ENCODE results near the gene FGD2. TPM values are rescaled to one million over a fixed set of nuclear protein-coding genes. Genes with fewer than 3 reads are reported as not detected.
A peak's percentile ranks its signal among the peaks of the same experiment; 100 is the strongest.

Gene FGD2
- total and polyA plus RNA-seq, 10 donors = 63.4 to 426 (median 270) TPM

GRCh38 chr6:36961441-36962435 is 43.7 kb upstream of the FGD2 start:
- TF ChIP-seq POLR2AphosphoS5 (IDR thresholded peaks at IDR 0.05) (no peak), POLR2A (IDR thresholded peaks at IDR 0.05) (no peak)
- TF ChIP-seq, protein P1, sequence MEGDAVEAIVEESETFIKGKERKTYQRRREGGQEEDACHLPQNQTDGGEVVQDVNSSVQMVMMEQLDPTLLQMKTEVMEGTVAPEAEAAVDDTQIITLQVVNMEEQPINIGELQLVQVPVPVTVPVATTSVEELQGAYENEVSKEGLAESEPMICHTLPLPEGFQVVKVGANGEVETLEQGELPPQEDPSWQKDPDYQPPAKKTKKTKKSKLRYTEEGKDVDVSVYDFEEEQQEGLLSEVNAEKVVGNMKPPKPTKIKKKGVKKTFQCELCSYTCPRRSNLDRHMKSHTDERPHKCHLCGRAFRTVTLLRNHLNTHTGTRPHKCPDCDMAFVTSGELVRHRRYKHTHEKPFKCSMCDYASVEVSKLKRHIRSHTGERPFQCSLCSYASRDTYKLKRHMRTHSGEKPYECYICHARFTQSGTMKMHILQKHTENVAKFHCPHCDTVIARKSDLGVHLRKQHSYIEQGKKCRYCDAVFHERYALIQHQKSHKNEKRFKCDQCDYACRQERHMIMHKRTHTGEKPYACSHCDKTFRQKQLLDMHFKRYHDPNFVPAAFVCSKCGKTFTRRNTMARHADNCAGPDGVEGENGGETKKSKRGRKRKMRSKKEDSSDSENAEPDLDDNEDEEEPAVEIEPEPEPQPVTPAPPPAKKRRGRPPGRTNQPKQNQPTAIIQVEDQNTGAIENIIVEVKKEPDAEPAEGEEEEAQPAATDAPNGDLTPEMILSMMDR (IDR thresholded peaks at IDR 0.05 in 8 of 11, conservative IDR thresholded peaks at IDR 0.05 in 3 of 11) = no peak
- Histone ChIP-seq H3K4me3 (no peak overlapping the region), H3K4me1 (peaks cover 0 to 34% (median 25%) of the 10 kb centered on the region in 6 donors), H3K27me3 (replicated peaks in 1 of 7) (peaks cover 0 to 11% (median 0%) of the 10 kb centered on the region in 7 donors), H3K27ac (no peak overlapping the region), H3K9me3 (no peaks in the 10 kb centered on the region), H3K36me3 (peaks cover 0 to 6% (median 2%) of the 10 kb centered on the region in 6 donors)
- intact Hi-C loops (cut with DNase I; ENCODE audit: low total_unique reads) = loop anchor here (10.0 kb wide), 1 partner anchor 57 kb away; no protein-coding TSS in a partner anchor
- 47 to 62% (median 52%) methylated on average over 36 to 40 of the region's 40 CpGs for WGBS, 5 donors
- DNase-seq = peak; percentile 66

- Histone ChIP-seq H3K4me1 (peaks cover 0 to 34% (median 25%) of the 10 kb centered on the region in 6 donors), H3K36me3 (peaks cover 0 to 18% (median 13%) of the 10 kb centered on the region in 6 donors), H3K27ac (peak overlapping the region in 4 of 8 donors; percentile 2 to 58 (median 30)), H3K9me3 (no peaks in the 10 kb centered on the region), H3K4me3 (peak overlapping the region in 1 of 8 donors; percentile 3), H3K27me3 (replicated peaks in 1 of 7) (peaks cover 0 to 11% (median 0%) of the 10 kb centered on the region in 7 donors)
- DNase-seq = peak; percentile 90
- TF ChIP-seq, protein P1 (IDR thresholded peaks at IDR 0.05 in 8 of 11, conservative IDR thresholded peaks at IDR 0.05 in 3 of 11) = no peak
- no peak for TF ChIP-seq POLR2AphosphoS5 (IDR thresholded peaks at IDR 0.05)
- no peak for TF ChIP-seq POLR2A (IDR thresholded peaks at IDR 0.05)
- intact Hi-C loops (cut with DNase I; ENCODE audit: low total_unique reads) = loop anchor here (10.0 kb wide), 1 partner anchor 58 kb away; no protein-coding TSS in a partner anchor
- WGBS, 5 donors = 15 to 28% (median 27%) methylated on average over 11 to 12 of the region's 12 CpGs
Measured at GRCh38 chr6:36962874-36963273, 42.6 kb upstream of the FGD2 start.

GRCh38 chr6:36963451-36964290 is 41.8 kb upstream of the FGD2 start:
- Histone ChIP-seq H3K4me3 (peak overlapping the region in 1 of 8 donors; percentile 3), H3K36me3 (peaks cover 0 to 26% (median 21%) of the 10 kb centered on the region in 6 donors), H3K27ac (peak overlapping the region in 4 of 8 donors; percentile 2 to 58 (median 30)), H3K4me1 (peaks cover 0 to 34% (median 25%) of the 10 kb centered on the region in 6 donors), H3K9me3 (no peaks in the 10 kb centered on the region), H3K27me3 (replicated peaks in 1 of 7) (peaks cover 0 to 11% (median 0%) of the 10 kb centered on the region in 7 donors)
- TF ChIP-seq POLR2A (IDR thresholded peaks at IDR 0.05) (no peak), POLR2AphosphoS5 (IDR thresholded peaks at IDR 0.05) (peak in 1 of 3 donors; percentile 49)
- TF ChIP-seq, protein P1 (IDR thresholded peaks at IDR 0.05 in 8 of 11, conservative IDR thresholded peaks at IDR 0.05 in 3 of 11) = no peak
- intact Hi-C loops (cut with DNase I; ENCODE audit: low total_unique reads) = loop anchor here (10.0 kb wide), 1 partner anchor 59 kb away; no protein-coding TSS in a partner anchor
- peak; percentile 84 for DNase-seq
- WGBS, 5 donors = 55 to 64% (median 62%) methylated on average over 8 to 11 of the region's 11 CpGs
